Testis (tissue), 3 donors: Measurements from ENCODE around the gene TCTN2. TPM values are rescaled to one million over a fixed set of nuclear protein-coding genes. Genes with fewer than 3 reads are reported as not detected.

Experiments
- DNase-seq: peaks from one replicate; pipeline ENCODE4 v3.0.0-alpha.2; 2019
- H3K27ac ChIP-seq, 2 donors: fragments of 200-600 bp; sonication (generic); one replicate each; pipeline ENCODE4 v1.5.1; 2019
- H3K27me3 ChIP-seq: fragments of 200-600 bp; sonication (generic); one replicate; pipeline ENCODE4 v1.5.1; 2019
- H3K36me3 ChIP-seq: fragments of 200-600 bp; sonication (generic); one replicate; pipeline ENCODE4 v1.5.1; 2017; ENCODE audit warnings: low read depth; ENCODE audit errors: missing control alignments
- H3K4me1 ChIP-seq: fragments of 200-600 bp; sonication (generic); one replicate; pipeline ENCODE4 v1.5.1; 2019
- H3K4me3 ChIP-seq, 2 donors: fragments of 200-600 bp; sonication (generic); one replicate each; pipeline ENCODE4 v1.5.1; 2017 to 2019
- H3K9me3 ChIP-seq: fragments of 200-600 bp; sonication (generic); one replicate; pipeline ENCODE4 v1.5.1; 2017
- CTCF ChIP-seq, 3 experiments: fragments of 450-650 bp in 2 of 3; fragments of 200-600 bp in 1 of 3; sonication (generic) in 1 of 3; IDR thresholded peaks; one replicate each; pipeline ENCODE4 v1.5.1; 2016 to 2019; ENCODE audit warnings: antibody characterized with exemption in 3 of 3, mild to moderate bottlenecking in 2 of 3, moderate library complexity in 1 of 3
- POLR2A ChIP-seq: fragments of 450-650 bp; IDR thresholded peaks from one replicate; pipeline ENCODE4 v1.6.1; 2017; ENCODE audit warnings: antibody characterized with exemption, mild to moderate bottlenecking, moderate library complexity
- WGBS, 2 donors: methylation state at CpG; one replicate each; pipeline ENCODE4 v1.1.5; 2018; 5-methylcytosine and 5-hydroxymethylcytosine counted together
- intact Hi-C: fragments of 100-400 bp; cut with DNase I; formaldehyde crosslinking; loops from one replicate; pipeline ENCODE4 v1.15.1; 2023; ENCODE audit warnings: low total_unique reads
- polyA plus RNA-seq: library from polyadenylated mRNA; stranded (reverse); fragments of 350-450 nt; fragmentation: Illumina TruSeq; extraction: RNeasy Lipid Tissue Mini Kit (QIAGEN cat#74804); gene quantifications from one replicate; pipeline ENCODE4 v1.2.3, GENCODE V29; 2014; ENCODE audit warnings: low read depth, low replicate concordance; ENCODE audit not compliant: insufficient read depth
- total RNA-seq, 2 donors: library from RNA; depleted of rRNA; stranded (reverse); fragments of >200 nt; gene quantifications; one replicate each; pipeline ENCODE4 v1.2.3, GENCODE V29; 2016

Gene TCTN2
- total and polyA plus RNA-seq, 3 donors from 2014 or later, result 15.1 to 22.7 (median 22.7) TPM

- H3K9me3 ChIP-seq, result no peaks in the 10 kb centered on the region
- DNase-seq, result no peak
- no peak overlapping the region for H3K27ac ChIP-seq
- 95 to 96% methylated on average over 7 to 8 of the region's 8 CpGs for WGBS, 2 donors
- no peaks in the 10 kb centered on the region for H3K4me1 ChIP-seq
- intact Hi-C loops, result no loop called here
- H3K36me3 ChIP-seq, result no peaks in the 10 kb centered on the region
- TF ChIP-seq POLR2A (no peak), CTCF (IDR thresholded peaks at IDR 0.05) (no peak)
- H3K4me3 ChIP-seq, result no peak overlapping the region
- H3K27me3 ChIP-seq, result no peaks in the 10 kb centered on the region
Observed at GRCh38 chr12:123750159-123750656, 79.3 kb downstream of the TCTN2 start.

GRCh38 chr12:123752046-123752445 lies 81.1 kb downstream of the TCTN2 start:
- intact Hi-C loops, result no loop called here
- no peak for DNase-seq
- no peaks in the 10 kb centered on the region for H3K36me3 ChIP-seq
- no peak overlapping the region for H3K27ac ChIP-seq
- H3K4me3 ChIP-seq, result no peak overlapping the region
- no peaks in the 10 kb centered on the region for H3K9me3 ChIP-seq
- no peaks in the 10 kb centered on the region for H3K4me1 ChIP-seq
- H3K27me3 ChIP-seq, result no peaks in the 10 kb centered on the region
- 88 to 93% methylated on average over 3 of the region's 3 CpGs for WGBS, 2 donors
- TF ChIP-seq POLR2A (no peak), CTCF (IDR thresholded peaks at IDR 0.05) (no peak)

GRCh38 chr12:123754041-123754772 lies 83.3 kb downstream of the TCTN2 start:
- WGBS, 2 donors, result 90 to 92% methylated on average over 12 of the region's 12 CpGs
- Histone ChIP-seq H3K36me3 (no peaks in the 10 kb centered on the region), H3K27me3 (no peaks in the 10 kb centered on the region), H3K4me1 (no peaks in the 10 kb centered on the region), H3K27ac (no peak overlapping the region), H3K9me3 (no peaks in the 10 kb centered on the region), H3K4me3 (no peak overlapping the region)
- TF ChIP-seq POLR2A (no peak), CTCF (IDR thresholded peaks at IDR 0.05) (no peak)
- intact Hi-C loops, result no loop called here
- no peak for DNase-seq

GRCh38 chr12:123757561-123757960 lies 86.6 kb downstream of the TCTN2 start:
- Histone ChIP-seq H3K27ac (no peak overlapping the region), H3K36me3 (no peaks in the 10 kb centered on the region), H3K9me3 (no peaks in the 10 kb centered on the region), H3K4me3 (no peak overlapping the region), H3K27me3 (no peaks in the 10 kb centered on the region), H3K4me1 (no peaks in the 10 kb centered on the region)
- DNase-seq, result no peak
- TF ChIP-seq POLR2A, result no peak
- TF ChIP-seq CTCF (IDR thresholded peaks at IDR 0.05), result no peak
- intact Hi-C loops, result no loop called here
- 89 to 92% methylated on average over 6 of the region's 6 CpGs for WGBS, 2 donors

Other genes with a start within 250 kb of the TCTN2 start
- 1 to 10 TPM; 2.2 to 2.8 TPM for gene RILPL2, start 234.4 kb upstream of the TCTN2 start, total RNA-seq
- gene RILPL2, start 234.4 kb upstream of the TCTN2 start, polyA plus RNA-seq, result 3.6 TPM
- 10 to 100 TPM; 16.5 to 31.7 TPM for gene SNRNP35, start 213.0 kb upstream of the TCTN2 start, total RNA-seq
- 32.0 TPM for gene SNRNP35, start 213.0 kb upstream of the TCTN2 start, polyA plus RNA-seq
- gene RILPL1, start 137.4 kb upstream of the TCTN2 start, total RNA-seq, result 10 to 100 TPM; 16.8 to 20.9 TPM
- 14.8 TPM for gene RILPL1, start 137.4 kb upstream of the TCTN2 start, polyA plus RNA-seq
- gene TMED2, start 86.6 kb upstream of the TCTN2 start, total RNA-seq, result 100 to 1,000 TPM; 102 to 107 TPM
- 107 TPM for gene TMED2, start 86.6 kb upstream of the TCTN2 start, polyA plus RNA-seq
- 10 to 100 TPM; 22.2 to 32.6 TPM for gene DDX55, start 69.0 kb upstream of the TCTN2 start, total RNA-seq
- gene DDX55, start 69.0 kb upstream of the TCTN2 start, polyA plus RNA-seq, result 13.4 TPM
- 100 to 1,000 TPM; 136 to 138 TPM for gene EIF2B1, start 37.4 kb upstream of the TCTN2 start, total RNA-seq
- gene EIF2B1, start 37.4 kb upstream of the TCTN2 start, polyA plus RNA-seq, result 39.2 TPM
- gene GTF2H3, start 37.3 kb upstream of the TCTN2 start, total RNA-seq, result 10 to 100 TPM; 25.1 to 26.4 TPM
- gene GTF2H3, start 37.3 kb upstream of the TCTN2 start, polyA plus RNA-seq, result 36.5 TPM
- gene ATP6V0A2, start 41.2 kb downstream of the TCTN2 start, total RNA-seq, result 10 to 100 TPM; 29.4 to 50.8 TPM
- gene ATP6V0A2, start 41.2 kb downstream of the TCTN2 start, polyA plus RNA-seq, result 24.9 TPM
- 10 to 100 TPM; 15.4 to 29.3 TPM for gene DNAH10, start 91.2 kb downstream of the TCTN2 start, total RNA-seq
- gene DNAH10, start 91.2 kb downstream of the TCTN2 start, polyA plus RNA-seq, result 24.3 TPM